HEK293 (cell line): ENCODE results near the gene TBC1D24.
A peak's percentile ranks its signal among the peaks of the same experiment; 100 is the strongest.

Source experiments
- GLI4 ChIP-seq: fragments of 450-650 bp; formaldehyde crosslinking; IDR thresholded peaks from 2 replicates; pipeline ENCODE4 v1.5.1; 2016; ENCODE audit warnings: missing biosample characterization, missing genetic modification characterization
- HOXA7 ChIP-seq: sonication (generic); formaldehyde crosslinking; IDR thresholded peaks from 2 replicates; pipeline ENCODE4 v1.8.1; 2022; ENCODE audit warnings: missing genetic modification reagents, borderline replicate concordance
- IKZF3 ChIP-seq: fragments of 450-650 bp; IDR thresholded peaks from 2 replicates; pipeline ENCODE4 v1.5.0; 2018; ENCODE audit warnings: missing biosample characterization, mild to moderate bottlenecking, missing genetic modification characterization, moderate library complexity
- INSM2 ChIP-seq: fragments of 450-650 bp; formaldehyde crosslinking; IDR thresholded peaks from 2 replicates; pipeline ENCODE4 v1.5.1; 2016; ENCODE audit warnings: missing biosample characterization, missing genetic modification characterization
- KLF17 ChIP-seq: fragments of 450-650 bp; formaldehyde crosslinking; IDR thresholded peaks from 2 replicates; pipeline ENCODE4 v1.5.1; 2016; ENCODE audit warnings: missing biosample characterization, missing genetic modification characterization
- MZF1 ChIP-seq: fragments of 450-650 bp; formaldehyde crosslinking; IDR thresholded peaks from 2 replicates; pipeline ENCODE4 v1.5.1; 2017; ENCODE audit warnings: missing biosample characterization, missing genetic modification characterization, borderline replicate concordance
- PRDM1 ChIP-seq: fragments of 450-650 bp; formaldehyde crosslinking; IDR thresholded peaks from 2 replicates; pipeline ENCODE4; 2016; ENCODE audit warnings: missing biosample characterization, missing genetic modification characterization
- SCRT2 ChIP-seq: fragments of 450-650 bp; formaldehyde crosslinking; IDR thresholded peaks from 2 replicates; pipeline ENCODE4 v1.5.1; 2016; ENCODE audit warnings: missing biosample characterization, missing genetic modification characterization
- SP2 ChIP-seq: fragments of 450-650 bp; formaldehyde crosslinking; IDR thresholded peaks from 2 replicates; pipeline ENCODE4 v1.5.1; 2016; ENCODE audit warnings: missing biosample characterization, missing genetic modification characterization
- ZBTB49 ChIP-seq: fragments of 450-650 bp; formaldehyde crosslinking; IDR thresholded peaks from 2 replicates; pipeline ENCODE4 v1.5.1; 2016; ENCODE audit warnings: missing biosample characterization, missing genetic modification characterization, low read depth
- ZBTB6 ChIP-seq: fragments of 450-650 bp; formaldehyde crosslinking; IDR thresholded peaks from 2 replicates; pipeline ENCODE4 v1.5.1; 2017; ENCODE audit warnings: missing biosample characterization, missing genetic modification characterization
- ZFP69B ChIP-seq: fragments of 450-650 bp; formaldehyde crosslinking; IDR thresholded peaks from 2 replicates; pipeline ENCODE4 v1.5.1; 2016; ENCODE audit warnings: missing biosample characterization, missing genetic modification characterization
- ZIC2 ChIP-seq: fragments of 450-650 bp; formaldehyde crosslinking; IDR thresholded peaks from 2 replicates; pipeline ENCODE4 v1.5.1; 2016; ENCODE audit warnings: missing biosample characterization, missing genetic modification characterization
- ZNF114 ChIP-seq: fragments of 450-650 bp; formaldehyde crosslinking; IDR thresholded peaks from 2 replicates; pipeline ENCODE4 v1.5.0; 2017; ENCODE audit warnings: missing biosample characterization, missing genetic modification characterization
- ZNF121 ChIP-seq: fragments of 450-650 bp; formaldehyde crosslinking; IDR thresholded peaks from 2 replicates; pipeline ENCODE4 v1.5.1; 2016; ENCODE audit warnings: missing biosample characterization, missing genetic modification characterization
- ZNF140 ChIP-seq: fragments of 450-650 bp; formaldehyde crosslinking; IDR thresholded peaks from 2 replicates; pipeline ENCODE4 v1.5.1; 2016; ENCODE audit warnings: missing biosample characterization, missing genetic modification characterization
- ZNF398 ChIP-seq: fragments of 450-650 bp; formaldehyde crosslinking; IDR thresholded peaks from 2 replicates; pipeline ENCODE4 v1.5.1; 2017; ENCODE audit warnings: missing biosample characterization, missing genetic modification characterization
- ZNF426 ChIP-seq: fragments of 450-650 bp; formaldehyde crosslinking; IDR thresholded peaks from 2 replicates; pipeline ENCODE4 v1.5.1; 2017; ENCODE audit warnings: missing biosample characterization, missing genetic modification characterization, mild to moderate bottlenecking, inconsistent platforms, moderate library complexity
- ZNF433 ChIP-seq: fragments of 450-650 bp; formaldehyde crosslinking; IDR thresholded peaks from 2 replicates; pipeline ENCODE4 v1.5.1; 2016; ENCODE audit warnings: missing biosample characterization, missing genetic modification characterization, low read depth
- ZNF521 ChIP-seq: fragments of 450-650 bp; formaldehyde crosslinking; IDR thresholded peaks from 2 replicates; pipeline ENCODE4 v1.5.1; 2017; ENCODE audit warnings: missing biosample characterization, mild to moderate bottlenecking, missing genetic modification characterization
- ZNF585B ChIP-seq: fragments of 450-650 bp; formaldehyde crosslinking; IDR thresholded peaks from 2 replicates; pipeline ENCODE4 v1.5.1; 2016; ENCODE audit warnings: missing biosample characterization, missing genetic modification characterization
- ZNF692 ChIP-seq: fragments of 450-650 bp; formaldehyde crosslinking; IDR thresholded peaks from 2 replicates; pipeline ENCODE4 v1.5.1; 2016; ENCODE audit warnings: missing biosample characterization, missing genetic modification characterization
- ZNF704 ChIP-seq: fragments of 450-650 bp; formaldehyde crosslinking; IDR thresholded peaks from 2 replicates; pipeline ENCODE4 v1.5.1; 2016; ENCODE audit warnings: missing biosample characterization, missing genetic modification characterization
- ZNF707 ChIP-seq: fragments of 450-650 bp; formaldehyde crosslinking; IDR thresholded peaks from 2 replicates; pipeline ENCODE4 v1.5.1; 2016; ENCODE audit warnings: missing biosample characterization, missing genetic modification characterization
- TF ChIP-seq, protein P1 (sequence below): fragments of 450-650 bp; formaldehyde crosslinking; IDR thresholded peaks from 2 replicates; pipeline ENCODE4; 2016; ENCODE audit warnings: missing biosample characterization, missing genetic modification characterization
- TF ChIP-seq, protein P2 (sequence below): fragments of 450-650 bp; formaldehyde crosslinking; IDR thresholded peaks from 2 replicates; pipeline ENCODE4 v1.5.1; 2016; ENCODE audit warnings: missing biosample characterization, missing genetic modification characterization

Gene TBC1D24

DNA sequence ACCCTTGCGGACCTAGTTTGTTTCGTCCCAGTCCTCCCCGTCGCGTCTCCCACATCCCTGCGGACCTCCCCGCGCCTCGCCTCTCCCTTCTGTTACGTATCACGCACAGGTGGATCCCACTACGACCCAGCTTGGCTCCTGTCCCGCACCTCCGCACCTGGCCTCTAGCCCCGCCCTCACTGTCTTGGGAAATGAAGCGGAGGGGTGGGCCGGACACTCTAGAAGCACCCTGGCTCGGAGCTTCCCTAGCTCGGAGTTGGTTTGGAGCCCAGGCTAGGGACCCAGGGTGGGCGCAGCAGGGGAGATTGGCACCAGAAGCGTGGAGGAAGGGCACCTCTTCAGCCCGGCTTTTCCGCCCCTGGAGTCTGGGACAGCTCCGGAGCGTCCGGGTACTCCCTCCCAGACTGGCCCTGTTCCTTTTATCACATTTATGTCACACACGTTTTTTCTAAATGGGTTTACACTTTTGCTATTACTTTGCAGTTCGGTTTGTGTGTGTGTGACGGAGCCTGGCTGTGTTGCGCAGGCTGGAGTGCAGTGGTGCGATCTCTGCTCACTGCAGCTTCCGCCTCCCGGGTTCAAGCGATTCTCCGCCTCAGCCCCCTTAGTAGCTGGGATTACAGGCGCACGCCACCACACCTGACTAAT lies 57.7 kb downstream of the TBC1D24 start (continued):
- TF ChIP-seq INSM2 (tag by site-specific recombination) = no peak
- TF ChIP-seq GLI4 = no peak
- peak; percentile 72 for TF ChIP-seq ZIC2 (tag by site-specific recombination)
- TF ChIP-seq KLF17 = no peak
- no peak for TF ChIP-seq ZNF585B (tag by site-specific recombination)
- TF ChIP-seq ZNF707 (tag by site-specific recombination) = no peak
- TF ChIP-seq ZNF121 (tag by site-specific recombination) = no peak
- no peak for TF ChIP-seq ZNF426
- peak; percentile 48; the same call in 1 of the 2 replicates for TF ChIP-seq ZNF692 (tag by site-specific recombination)
- TF ChIP-seq MZF1 = no peak
- no peak for TF ChIP-seq HOXA7 (CRISPR knock-in tag)
- no peak for TF ChIP-seq ZNF114
- TF ChIP-seq, protein P1, sequence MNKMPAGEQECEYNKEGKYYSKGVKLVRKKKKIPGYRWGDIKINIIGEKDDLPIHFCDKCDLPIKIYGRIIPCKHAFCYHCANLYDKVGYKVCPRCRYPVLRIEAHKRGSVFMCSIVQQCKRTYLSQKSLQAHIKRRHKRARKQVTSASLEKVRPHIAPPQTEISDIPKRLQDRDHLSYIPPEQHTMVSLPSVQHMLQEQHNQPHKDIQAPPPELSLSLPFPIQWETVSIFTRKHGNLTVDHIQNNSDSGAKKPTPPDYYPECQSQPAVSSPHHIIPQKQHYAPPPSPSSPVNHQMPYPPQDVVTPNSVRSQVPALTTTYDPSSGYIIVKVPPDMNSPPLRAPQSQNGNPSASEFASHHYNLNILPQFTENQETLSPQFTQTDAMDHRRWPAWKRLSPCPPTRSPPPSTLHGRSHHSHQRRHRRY (tag by site-specific recombination) = no peak
- 0 out of 2 replicates have a peak, but pooled peaks have one; percentile 48 for TF ChIP-seq ZFP69B
- no peak for TF ChIP-seq ZBTB6 (tag by site-specific recombination)
- TF ChIP-seq IKZF3 (tag by site-specific recombination) = peak; percentile 74
- TF ChIP-seq PRDM1 (tag by site-specific recombination) = no peak
- TF ChIP-seq ZNF704 (tag by site-specific recombination) = no peak
- peak; percentile 62 for TF ChIP-seq SP2 (tag by site-specific recombination)
- TF ChIP-seq, protein P2, sequence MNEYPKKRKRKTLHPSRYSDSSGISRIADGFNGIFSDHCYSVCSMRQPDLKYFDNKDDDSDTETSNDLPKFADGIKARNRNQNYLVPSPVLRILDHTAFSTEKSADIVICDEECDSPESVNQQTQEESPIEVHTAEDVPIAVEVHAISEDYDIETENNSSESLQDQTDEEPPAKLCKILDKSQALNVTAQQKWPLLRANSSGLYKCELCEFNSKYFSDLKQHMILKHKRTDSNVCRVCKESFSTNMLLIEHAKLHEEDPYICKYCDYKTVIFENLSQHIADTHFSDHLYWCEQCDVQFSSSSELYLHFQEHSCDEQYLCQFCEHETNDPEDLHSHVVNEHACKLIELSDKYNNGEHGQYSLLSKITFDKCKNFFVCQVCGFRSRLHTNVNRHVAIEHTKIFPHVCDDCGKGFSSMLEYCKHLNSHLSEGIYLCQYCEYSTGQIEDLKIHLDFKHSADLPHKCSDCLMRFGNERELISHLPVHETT = no peak
- peak; percentile 17; the same call in 1 of the 2 replicates for TF ChIP-seq ZNF398 (tag by site-specific recombination)
- no peak for TF ChIP-seq ZBTB49 (tag by site-specific recombination)
- TF ChIP-seq SCRT2 (tag by site-specific recombination) = no peak
- no peak for TF ChIP-seq ZNF140 (tag by site-specific recombination)
- TF ChIP-seq ZNF521 (tag by site-specific recombination) = no peak
- no peak for TF ChIP-seq ZNF433
